Activated CD8-positive, alpha-beta T cell treated with anti-CD3 and anti-CD28 coated beads for 36 hours (primary cell): Measurements from ENCODE around the gene HRH1. TPM values are rescaled to one million over a fixed set of nuclear protein-coding genes. Genes with fewer than 3 reads are reported as not detected.
"Not testable (repeated sequence)": the region's sequence is repeated elsewhere in the genome, so short reads cannot be mapped to it uniquely, and the experiment has no call there.

ENCODE experiments used
- ATAC-seq: fragments of 200-7000 bp; cut with Tn5 transposase; one replicate; pipeline ENCODE4 v1.10.0; 2021; ENCODE audit warnings: mild to moderate bottlenecking, moderate library complexity
- CTCF ChIA-PET: fragments of 350-600 bp; sonication (Branson Sonifier 250); formaldehyde crosslinking; loops from one replicate; lab custom pipeline; 2021; ENCODE audit warnings: antibody characterized with exemption; lab: Charles Lee
- POLR2A ChIA-PET: fragments of 350-600 bp; sonication (Branson Sonifier 250); formaldehyde crosslinking; loops from one replicate; lab custom pipeline; 2021; ENCODE audit warnings: antibody characterized with exemption; lab: Charles Lee
- DNase-seq: peaks from one replicate; pipeline ENCODE4 v3.0.0-alpha.2; 2020
- H3K27ac Mint-ChIP-seq: one replicate; pipeline ENCODE4 v1.8.0; 2021; ENCODE audit warnings: mild to moderate bottlenecking, mixed read lengths
- H3K27me3 Mint-ChIP-seq: one replicate; pipeline ENCODE4 v1.8.0; 2021; ENCODE audit warnings: mixed read lengths
- H3K36me3 Mint-ChIP-seq: one replicate; pipeline ENCODE4 v1.8.0; 2021; ENCODE audit warnings: low read depth, mixed read lengths
- H3K4me1 Mint-ChIP-seq: one replicate; pipeline ENCODE4 v1.8.0; 2021; ENCODE audit warnings: low read depth, mixed read lengths
- H3K4me3 Mint-ChIP-seq: one replicate; pipeline ENCODE4 v1.8.0; 2021; ENCODE audit warnings: mild to moderate bottlenecking, moderate library complexity, mixed read lengths
- H3K9me3 Mint-ChIP-seq: one replicate; pipeline ENCODE4 v1.8.0; 2021; ENCODE audit warnings: mixed read lengths
- CTCF ChIP-seq: fragments of 200-600 bp; IDR thresholded peaks from one replicate; pipeline ENCODE4 v1.8.0; 2022; ENCODE audit warnings: antibody characterized with exemption, mild to moderate bottlenecking
- intact Hi-C: fragments of 100-400 bp; cut with micrococcal nuclease; formaldehyde crosslinking; loops from one replicate; pipeline ENCODE4 v1.10.0; 2022
- total RNA-seq, 2 experiments: library from RNA; stranded (reverse); gene quantifications; one replicate each; pipeline ENCODE4 v1.2.3, GENCODE V29; 2021

Gene HRH1
- total RNA-seq, 2 experiments from 2014 or later: 0.34 to 0.59 TPM

- DNase-seq (no peak), ATAC-seq (no peak)
- no peaks in the 10 kb centered on the region for H3K36me3 Mint-ChIP-seq
- intact Hi-C loops: no loop called here
- no peaks in the 10 kb centered on the region for H3K9me3 Mint-ChIP-seq
- H3K27ac Mint-ChIP-seq: no peak overlapping the region
- no peak overlapping the region for H3K4me3 Mint-ChIP-seq
- ChIA-PET CTCF (interaction anchor here (1.2 kb wide), 1 partner anchor 144 kb away, joined by 4 read pairs; no protein-coding TSS in a partner anchor), POLR2A (no interaction called here)
- TF ChIP-seq CTCF: no peak
- H3K27me3 Mint-ChIP-seq: peaks cover 10% of the 10 kb centered on the region
- no peaks in the 10 kb centered on the region for H3K4me1 Mint-ChIP-seq
Observed at GRCh38 chr3:11204697-11205348, 50.5 kb downstream of the HRH1 start.

GRCh38 chr3:11205881-11206280 lies 51.6 kb downstream of the HRH1 start:
- H3K4me3 Mint-ChIP-seq, H3K4me1 Mint-ChIP-seq, H3K9me3 Mint-ChIP-seq, H3K27ac Mint-ChIP-seq, H3K36me3 Mint-ChIP-seq, intact Hi-C loops, H3K27me3 Mint-ChIP-seq, POLR2A ChIA-PET, ATAC-seq: not testable (repeated sequence)
- DNase-seq: peak; percentile 29
- CTCF ChIA-PET: interaction anchor here (1.1 to 2.4 kb wide), 2 partner anchors 145 to 151 kb away, joined by 3 to 12 read pairs; no protein-coding TSS in a partner anchor

GRCh38 chr3:11206316-11206715 lies 52.0 kb downstream of the HRH1 start:
- Mint-ChIP-seq H3K9me3 (no peaks in the 10 kb centered on the region), H3K4me1 (no peaks in the 10 kb centered on the region), H3K36me3 (no peaks in the 10 kb centered on the region), H3K4me3 (no peak overlapping the region), H3K27me3 (peaks cover 8% of the 10 kb centered on the region), H3K27ac (no peak overlapping the region)
- ChIA-PET CTCF (interaction anchor here (1.1 to 2.4 kb wide), 2 partner anchors 146 to 151 kb away, joined by 3 to 12 read pairs; no protein-coding TSS in a partner anchor), POLR2A (no interaction called here)
- intact Hi-C loops: no loop called here
- DNase-seq (no peak), ATAC-seq (no peak)
- TF ChIP-seq CTCF: no peak

- Mint-ChIP-seq H3K27ac (no peak overlapping the region), H3K36me3 (no peaks in the 10 kb centered on the region), H3K4me1 (no peaks in the 10 kb centered on the region), H3K4me3 (no peak overlapping the region), H3K27me3 (peaks cover 5% of the 10 kb centered on the region), H3K9me3 (no peaks in the 10 kb centered on the region)
- ChIA-PET CTCF (interaction anchor here (2.4 kb wide), 1 partner anchor 147 kb away, joined by 12 read pairs; no protein-coding TSS in a partner anchor), POLR2A (no interaction called here)
- intact Hi-C loops: no loop called here
- no peak for TF ChIP-seq CTCF
- no peak for DNase-seq
- ATAC-seq: no peak
Observed at GRCh38 chr3:11206953-11207352, 52.7 kb downstream of the HRH1 start.

- no peak for TF ChIP-seq CTCF
- ATAC-seq (no peak), DNase-seq (no peak)
- POLR2A ChIA-PET: no interaction called here
- Mint-ChIP-seq H3K36me3 (no peaks in the 10 kb centered on the region), H3K9me3 (no peaks in the 10 kb centered on the region), H3K4me3 (no peak overlapping the region), H3K27me3 (no peaks in the 10 kb centered on the region), H3K27ac (no peak overlapping the region), H3K4me1 (no peaks in the 10 kb centered on the region)
- CTCF ChIA-PET: interaction anchor here (1.5 kb wide), 1 partner anchor 16 kb away, joined by 3 read pairs; no protein-coding TSS in a partner anchor
- intact Hi-C loops: no loop called here
Observed at GRCh38 chr3:11211531-11212298, 57.4 kb downstream of the HRH1 start.
